GM12892 (cell line): ENCODE measurements around the gene PLXNB3.

Experiments used
- POLR2A ChIP-seq: IDR thresholded peaks from 2 replicates; pipeline ENCODE4 v1.6.1; 2011; ENCODE audit warnings: low read depth, low read length, control low read depth
- TAF1 ChIP-seq: IDR thresholded peaks from 2 replicates; pipeline ENCODE4 v1.6.1; 2011; ENCODE audit warnings: low read depth, mild to moderate bottlenecking, control low read depth, low read length, borderline replicate concordance

DNA sequence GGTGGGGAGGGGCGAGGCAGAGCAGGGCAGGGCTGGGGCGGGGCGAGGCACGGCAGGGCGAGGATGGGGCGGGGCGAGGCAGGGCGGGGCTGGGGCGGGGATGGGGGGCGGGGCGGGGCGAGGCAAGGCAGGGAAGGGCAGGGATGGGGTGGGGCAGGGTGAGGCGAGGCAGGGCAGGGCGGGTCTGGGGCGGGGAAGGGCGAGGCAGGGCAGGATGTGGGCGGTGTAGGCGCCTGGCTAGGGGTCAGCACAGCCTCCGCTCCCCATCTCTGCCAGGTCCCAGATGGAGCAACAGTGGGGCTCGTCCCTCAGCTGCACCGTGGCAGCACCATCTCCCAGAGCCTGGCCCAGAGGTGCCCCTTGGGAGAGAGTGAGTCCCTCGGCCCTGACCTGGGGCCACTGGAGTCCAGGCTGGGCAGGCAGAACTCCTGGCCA is 12.6 kb downstream of the PLXNB3 start:
- TF ChIP-seq TAF1 = no peak
- no peak for TF ChIP-seq POLR2A
